ENCODE data around the gene RAB1B.
A peak's percentile ranks its signal among the peaks of the same experiment; 100 is the strongest.

Gene RAB1B

GRCh38 chr11:66277471-66278362 is 9.3 kb downstream of the RAB1B start, which contains the start of gene CNIH2:
Gene CNIH2, plus strand, starts transcription at chr11:66278175. Its CDS starts 282 bp downstream, at chr11:66278457.
- H3K4me3 ChIP-seq (ENCODE audit: low read depth, low read length), result peak within 1 kb of the TSS; percentile 41
- no peak for DNase-seq (ENCODE audit: low read depth, low spot score)
- no peak for TF ChIP-seq CTCF (IDR thresholded peaks at IDR 0.05; ENCODE audit: insufficient read depth, low read length, missing control alignments)
- ChIA-PET POLR2A (no interaction called here), CTCF (interaction anchor here (0.8 kb wide), 1 partner anchor 9 kb away, joined by 4 read pairs; no protein-coding TSS in a partner anchor)

- H3K4me3 ChIP-seq (ENCODE audit: low read depth, low read length), result peak overlapping the region; percentile 41
- no peak for TF ChIP-seq CTCF (IDR thresholded peaks at IDR 0.05; ENCODE audit: insufficient read depth, low read length, missing control alignments)
- POLR2A ChIA-PET, result interaction anchor here (0.7 kb wide), 1 partner anchor 39 kb away, joined by 4 read pairs; no protein-coding TSS in a partner anchor
- CTCF ChIA-PET, result interaction anchor here (0.8 to 8.5 kb wide), 6 partner anchors 9 to 110 kb away, joined by 3 to 144 read pairs (median 5); partner anchors contain the start of genes RAB1B and YIF1A
- no peak for DNase-seq (ENCODE audit: low read depth, low spot score)
Measured at GRCh38 chr11:66278363-66279091, 10.1 kb downstream of the RAB1B start.

- no peak for DNase-seq (ENCODE audit: low read depth, low spot score)
- TF ChIP-seq CTCF (IDR thresholded peaks at IDR 0.05; ENCODE audit: insufficient read depth, low read length, missing control alignments), result no peak
- CTCF ChIA-PET, result interaction anchor here (0.8 to 8.5 kb wide), 6 partner anchors 9 to 110 kb away, joined by 3 to 144 read pairs (median 5); partner anchors contain the start of genes RAB1B and YIF1A
- POLR2A ChIA-PET, result interaction anchor here (0.7 to 2.7 kb wide), 2 partner anchors 10 to 39 kb away, joined by 4 to 15 read pairs; partner anchors contain the start of gene YIF1A
- H3K4me3 ChIP-seq (ENCODE audit: low read depth, low read length), result no peak overlapping the region
Measured at GRCh38 chr11:66279092-66279734, 10.8 kb downstream of the RAB1B start.

GRCh38 chr11:66280428-66280827 is 12.0 kb downstream of the RAB1B start:
- no peak for DNase-seq (ENCODE audit: low read depth, low spot score)
- H3K4me3 ChIP-seq (ENCODE audit: low read depth, low read length), result no peak overlapping the region
- CTCF ChIA-PET, result interaction anchor here (0.7 to 8.5 kb wide), 9 partner anchors 8 to 109 kb away, joined by 3 to 144 read pairs (median 3); partner anchors contain the start of genes RAB1B and YIF1A
- TF ChIP-seq CTCF (IDR thresholded peaks at IDR 0.05; ENCODE audit: insufficient read depth, low read length, missing control alignments), result no peak
- POLR2A ChIA-PET, result interaction anchor here (0.8 to 2.7 kb wide), 3 partner anchors 9 to 12 kb away, joined by 3 to 15 read pairs (median 5); partner anchors contain the start of gene YIF1A

- no peak overlapping the region for H3K4me3 ChIP-seq (ENCODE audit: low read depth, low read length)
- TF ChIP-seq CTCF (IDR thresholded peaks at IDR 0.05; ENCODE audit: insufficient read depth, low read length, missing control alignments), result no peak
- no peak for DNase-seq (ENCODE audit: low read depth, low spot score)
- ChIA-PET POLR2A (interaction anchor here (1.2 to 2.7 kb wide), 2 partner anchors 8 to 10 kb away, joined by 5 to 15 read pairs; partner anchors contain the start of gene YIF1A), CTCF (interaction anchor here (1.2 to 8.5 kb wide), 10 partner anchors 8 to 77 kb away, joined by 3 to 144 read pairs (median 4); partner anchors contain the start of genes RAB1B and YIF1A)
Measured at GRCh38 chr11:66281001-66281400, 12.6 kb downstream of the RAB1B start.
